Body of pancreas (tissue), 4 donors: Measurements from ENCODE around the gene YES1. TPM values are rescaled to one million over a fixed set of nuclear protein-coding genes. Genes with fewer than 3 reads are reported as not detected.
"Not testable (repeated sequence)": the region's sequence is repeated elsewhere in the genome, so short reads cannot be mapped to it uniquely, and the experiment has no call there.

Source experiments
- ATAC-seq: fragments of 150-250 bp; one replicate; pipeline ENCODE4 v1.9.1; 2016
- DNase-seq, 4 donors: peaks; one replicate each; pipeline ENCODE4 v3.0.0-alpha.2; 2019
- H3K27ac ChIP-seq, 4 donors: fragments of 200-600 bp; sonication (generic); 1 replicate in 3 of 4; 2 replicates in 1 of 4; pipeline versions ENCODE4 v1.5.1 to v1.6.1; 2016 to 2019; ENCODE audit warnings: mild to moderate bottlenecking in 1 of 4, mixed read lengths in 1 of 4, moderate library complexity in 1 of 4
- H3K27me3 ChIP-seq, 2 donors: fragments of 200-600 bp; sonication (generic); one replicate each; pipeline ENCODE4 v1.6.0; 2016; ENCODE audit warnings: mild to moderate bottlenecking in 1 of 2
- H3K36me3 ChIP-seq, 2 donors: fragments of 200-600 bp; sonication (generic); replicated peaks in 1 of 2; 2 replicates each; pipeline ENCODE4 v1.5.1; 2016; ENCODE audit warnings: low read depth in 2 of 2; ENCODE audit not compliant: insufficient read depth in 1 of 2
- H3K4me1 ChIP-seq: fragments of 200-600 bp; sonication (generic); one replicate; pipeline ENCODE4 v1.6.0; 2016
- H3K4me3 ChIP-seq, 2 donors: fragments of 200-600 bp; sonication (generic); 1 replicate in 1 of 2; 2 replicates in 1 of 2; pipeline ENCODE4 v1.5.1; 2016 to 2019
- H3K9me3 ChIP-seq, 3 donors: fragments of 200-600 bp; sonication (generic); 1 replicate in 2 of 3; 2 replicates in 1 of 3; pipeline ENCODE4 v1.5.1; 2016
- CTCF ChIP-seq, 7 experiments: fragments of 450-650 bp in 4 of 7; fragments of 200-600 bp in 3 of 7; sonication (generic) in 3 of 7; IDR thresholded peaks; one replicate each; pipeline ENCODE4 v1.5.1; 2016 to 2019; ENCODE audit warnings: antibody characterized with exemption in 7 of 7
- POLR2A ChIP-seq, 3 donors: fragments of 450-650 bp; IDR thresholded peaks; one replicate each; pipeline ENCODE4 v1.6.1; 2016; ENCODE audit warnings: antibody characterized with exemption in 3 of 3, mild to moderate bottlenecking in 2 of 3
- WGBS, 2 donors: methylation state at CpG; one replicate each; pipeline ENCODE4 v1.1.5; 2017; 5-methylcytosine and 5-hydroxymethylcytosine counted together
- intact Hi-C: fragments of 100-400 bp; cut with DNase I; formaldehyde crosslinking; loops from one replicate; pipeline ENCODE4 v1.15.1; 2023
- total RNA-seq, 2 donors: library from RNA; depleted of rRNA; stranded (reverse); fragments of >200 nt; gene quantifications; one replicate each; pipeline ENCODE4 v1.1.0, GENCODE V29; 2016

YES1 gene
- total RNA-seq, 2 donors from 2014 or later, result 50.4 to 51.4 TPM

- intact Hi-C loops, result no loop called here
- Histone ChIP-seq H3K4me3 (peak overlapping the region in 1 of 2 donors; percentile 95), H3K27me3 (no peaks in the 10 kb centered on the region), H3K9me3 (no peaks in the 10 kb centered on the region), H3K27ac (peak overlapping the region in 3 of 4 donors; percentile 94 to 95 (median 94)), H3K4me1 (peaks cover 25% of the 10 kb centered on the region), H3K36me3 (no peaks in the 10 kb centered on the region)
- no peak for ATAC-seq
- 48 to 64% methylated on average over 17 to 18 of the region's 18 CpGs for WGBS, 2 donors
- TF ChIP-seq CTCF (IDR thresholded peaks at IDR 0.05) (no peak), POLR2A (IDR thresholded peaks at IDR 0.05) (no peak)
- peak in 1 of 4 donors; percentile 12 for DNase-seq
These were observed 1.4 kb upstream of the YES1 start for GRCh38 chr18:813172-814071.

- peak; percentile 81 for ATAC-seq
- WGBS, 2 donors, result 1 to 3% methylated on average over 8 to 62 of the region's 66 CpGs
- Histone ChIP-seq H3K27me3 (no peaks in the 10 kb centered on the region), H3K36me3 (no peaks in the 10 kb centered on the region), H3K27ac (peak overlapping the region; percentile 72 to 95 (median 94)), H3K4me3 (peak overlapping the region; percentile 95 to 97), H3K9me3 (no peaks in the 10 kb centered on the region), H3K4me1 (peaks cover 28% of the 10 kb centered on the region)
- TF ChIP-seq POLR2A (IDR thresholded peaks at IDR 0.05) (peak; percentile 52 to 76 (median 73)), CTCF (IDR thresholded peaks at IDR 0.05) (no peak)
- peak; percentile 72 to 78 (median 76) for DNase-seq
- intact Hi-C loops, result no loop called here
These were observed 532 bp upstream of the YES1 start for GRCh38 chr18:812376-813171.

GRCh38 chr18:811182-811891 is 705 bp downstream of the YES1 start:
- DNase-seq (peak in 1 of 4 donors; percentile 29), ATAC-seq (peak; percentile 5)
- TF ChIP-seq CTCF (IDR thresholded peaks at IDR 0.05) (no peak), POLR2A (IDR thresholded peaks at IDR 0.05) (no peak)
- Histone ChIP-seq H3K9me3 (no peaks in the 10 kb centered on the region), H3K27ac (peak overlapping the region; percentile 72 to 95 (median 94)), H3K36me3 (no peaks in the 10 kb centered on the region), H3K27me3 (no peaks in the 10 kb centered on the region), H3K4me1 (peaks cover 31% of the 10 kb centered on the region), H3K4me3 (peak overlapping the region; percentile 95 to 97)
- intact Hi-C loops, result no loop called here
- WGBS, 2 donors, result 0% methylated on average over 15 to 30 of the region's 30 CpGs

GRCh38 chr18:809985-810642 is 1.9 kb downstream of the YES1 start:
- no peak for DNase-seq
- no peaks in the 10 kb centered on the region for H3K27me3 ChIP-seq
- no peak overlapping the region for H3K27ac ChIP-seq
- no peak overlapping the region for H3K4me3 ChIP-seq
- ATAC-seq, result no peak
- peaks cover 42% of the 10 kb centered on the region for H3K4me1 ChIP-seq
- 30 to 34% methylated on average over 6 of the region's 6 CpGs for WGBS, 2 donors
- TF ChIP-seq CTCF (IDR thresholded peaks at IDR 0.05) (no peak), POLR2A (IDR thresholded peaks at IDR 0.05) (no peak)
- no peaks in the 10 kb centered on the region for H3K36me3 ChIP-seq
- intact Hi-C loops, result no loop called here
- no peaks in the 10 kb centered on the region for H3K9me3 ChIP-seq

- DNase-seq, intact Hi-C loops, ATAC-seq, H3K27me3 ChIP-seq, H3K4me3 ChIP-seq, H3K36me3 ChIP-seq, H3K9me3 ChIP-seq, H3K27ac ChIP-seq: not testable (repeated sequence)
- peaks cover 48% of the 10 kb centered on the region for H3K4me1 ChIP-seq
- WGBS, 2 donors, result 94% methylated on average over 11 of the region's 11 CpGs
These were observed 2.8 kb downstream of the YES1 start for GRCh38 chr18:809228-809627.
